ENCODE data around the gene AMACR. TPM values are rescaled to one million over a fixed set of nuclear protein-coding genes. Genes with fewer than 3 reads are reported as not detected.
"Not testable (repeated sequence)": the region's sequence is repeated elsewhere in the genome, so short reads cannot be mapped to it uniquely, and the experiment has no call there.

AMACR gene
- total and polyA plus RNA-seq, 2 experiments from 2014 or later: 6.7 to 12.6 TPM

GRCh38 chr5:33957577-33958150 lies 50.2 kb downstream of the AMACR start (continued):
- TF ChIP-seq, protein P1, sequence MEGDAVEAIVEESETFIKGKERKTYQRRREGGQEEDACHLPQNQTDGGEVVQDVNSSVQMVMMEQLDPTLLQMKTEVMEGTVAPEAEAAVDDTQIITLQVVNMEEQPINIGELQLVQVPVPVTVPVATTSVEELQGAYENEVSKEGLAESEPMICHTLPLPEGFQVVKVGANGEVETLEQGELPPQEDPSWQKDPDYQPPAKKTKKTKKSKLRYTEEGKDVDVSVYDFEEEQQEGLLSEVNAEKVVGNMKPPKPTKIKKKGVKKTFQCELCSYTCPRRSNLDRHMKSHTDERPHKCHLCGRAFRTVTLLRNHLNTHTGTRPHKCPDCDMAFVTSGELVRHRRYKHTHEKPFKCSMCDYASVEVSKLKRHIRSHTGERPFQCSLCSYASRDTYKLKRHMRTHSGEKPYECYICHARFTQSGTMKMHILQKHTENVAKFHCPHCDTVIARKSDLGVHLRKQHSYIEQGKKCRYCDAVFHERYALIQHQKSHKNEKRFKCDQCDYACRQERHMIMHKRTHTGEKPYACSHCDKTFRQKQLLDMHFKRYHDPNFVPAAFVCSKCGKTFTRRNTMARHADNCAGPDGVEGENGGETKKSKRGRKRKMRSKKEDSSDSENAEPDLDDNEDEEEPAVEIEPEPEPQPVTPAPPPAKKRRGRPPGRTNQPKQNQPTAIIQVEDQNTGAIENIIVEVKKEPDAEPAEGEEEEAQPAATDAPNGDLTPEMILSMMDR (conservative IDR thresholded peaks at IDR 0.05; ENCODE audit: low read depth in 2 of 2): no peak
- TF ChIP-seq ZNF462 (CRISPR knock-in tag; IDR thresholded peaks at IDR 0.05): no peak
- no peak for TF ChIP-seq ZNF114 (CRISPR knock-in tag; IDR thresholded peaks at IDR 0.05)

DNA sequence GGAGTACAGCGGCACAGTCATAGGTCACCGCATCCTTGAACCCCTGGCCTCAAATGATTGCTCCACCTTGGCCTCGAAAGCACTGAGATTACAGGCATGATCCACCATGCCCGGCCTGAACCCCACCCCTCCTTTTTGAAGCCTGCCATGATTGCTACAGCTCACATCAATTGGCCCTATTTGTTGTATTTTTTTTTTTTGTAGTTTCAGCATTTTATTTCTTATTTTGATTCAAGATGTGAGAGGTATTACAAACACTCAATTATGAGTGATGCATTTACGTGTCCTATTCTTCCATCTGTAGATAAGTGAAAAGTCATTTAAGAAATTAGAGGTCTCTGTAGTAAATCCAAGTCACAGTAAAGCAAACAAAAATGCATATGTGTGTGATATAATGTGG lies 55.7 kb downstream of the AMACR start:
- H2AFZ ChIP-seq; H3K4me3 Mint-ChIP-seq; H3F3A ChIP-seq (replicated peaks; ENCODE audit: low read depth); H3K27ac ChIP-seq (ENCODE audit: low read depth); H3K4me1 Mint-ChIP-seq; H3K4me2 ChIP-seq; H3K4me3 ChIP-seq; H3K9me2 ChIP-seq (ENCODE audit: insufficient read depth); DNase-seq (ENCODE audit: low spot score); H3K27ac Mint-ChIP-seq; H3K27me3 Mint-ChIP-seq (ENCODE audit: insufficient read depth, low read depth, poor library complexity); H3K79me2 ChIP-seq (replicated peaks; ENCODE audit: insufficient read depth); H3K36me3 ChIP-seq (ENCODE audit: insufficient read depth); H3K27me3 ChIP-seq (ENCODE audit: insufficient read depth); H4K20me1 ChIP-seq (replicated peaks; ENCODE audit: insufficient read depth); H3K4me1 ChIP-seq (ENCODE audit: insufficient read depth); ATAC-seq: not testable (repeated sequence)
- peaks cover 20% of the 10 kb centered on the region for H3K36me3 Mint-ChIP-seq (ENCODE audit: low read depth)
- peaks cover 22% of the 10 kb centered on the region for H3K9me3 Mint-ChIP-seq
